NOMO-1 treated with DMSO at 0.1 percent for 48 hours (cell line): ENCODE measurements around the gene HTRA3.

Experiments
- DNase-seq: peaks from one replicate; lab custom pipeline; 2025; ENCODE audit not compliant: unreplicated experiment; lab: John Stamatoyannopoulos, UW

Gene HTRA3

GRCh38 chr4:8352368-8353157 is 83.0 kb downstream of the HTRA3 start:
- DNase-seq: no peak

- DNase-seq: no peak
These were observed 83.7 kb downstream of the HTRA3 start for GRCh38 chr4:8353158-8353669.

GRCh38 chr4:8353912-8354453 is 84.4 kb downstream of the HTRA3 start:
- DNase-seq: no peak

- DNase-seq: no peak
These were observed 85.8 kb downstream of the HTRA3 start for GRCh38 chr4:8355306-8355705.

GRCh38 chr4:8355864-8356565 is 86.5 kb downstream of the HTRA3 start:
- no peak for DNase-seq
